AG10803 (cell line): ENCODE results near the gene NAB2.
A peak's percentile ranks its signal among the peaks of the same experiment; 100 is the strongest.
"Not testable (repeated sequence)": the region's sequence is repeated elsewhere in the genome, so short reads cannot be mapped to it uniquely, and the experiment has no call there.

Experiments
- DNase-seq: peaks from one replicate; pipeline ENCODE4 v3.0.0; 2010; ENCODE audit warnings: low read depth
- H3K4me3 ChIP-seq: 2 replicates; pipeline ENCODE4 v1.5.1; 2011; ENCODE audit warnings: mild to moderate bottlenecking, low read length, control low read depth
- TF ChIP-seq, protein P1 (sequence below): conservative IDR thresholded peaks from 2 replicates; pipeline ENCODE4 v1.5.1; 2011; ENCODE audit warnings: mild to moderate bottlenecking, low read length, control low read depth, inconsistent platforms

The NAB2 gene

GRCh38 chr12:57069523-57069922 is 19.4 kb upstream of the NAB2 start:
- no peak overlapping the region for H3K4me3 ChIP-seq
- DNase-seq: peak; percentile 91
- TF ChIP-seq, protein P1, sequence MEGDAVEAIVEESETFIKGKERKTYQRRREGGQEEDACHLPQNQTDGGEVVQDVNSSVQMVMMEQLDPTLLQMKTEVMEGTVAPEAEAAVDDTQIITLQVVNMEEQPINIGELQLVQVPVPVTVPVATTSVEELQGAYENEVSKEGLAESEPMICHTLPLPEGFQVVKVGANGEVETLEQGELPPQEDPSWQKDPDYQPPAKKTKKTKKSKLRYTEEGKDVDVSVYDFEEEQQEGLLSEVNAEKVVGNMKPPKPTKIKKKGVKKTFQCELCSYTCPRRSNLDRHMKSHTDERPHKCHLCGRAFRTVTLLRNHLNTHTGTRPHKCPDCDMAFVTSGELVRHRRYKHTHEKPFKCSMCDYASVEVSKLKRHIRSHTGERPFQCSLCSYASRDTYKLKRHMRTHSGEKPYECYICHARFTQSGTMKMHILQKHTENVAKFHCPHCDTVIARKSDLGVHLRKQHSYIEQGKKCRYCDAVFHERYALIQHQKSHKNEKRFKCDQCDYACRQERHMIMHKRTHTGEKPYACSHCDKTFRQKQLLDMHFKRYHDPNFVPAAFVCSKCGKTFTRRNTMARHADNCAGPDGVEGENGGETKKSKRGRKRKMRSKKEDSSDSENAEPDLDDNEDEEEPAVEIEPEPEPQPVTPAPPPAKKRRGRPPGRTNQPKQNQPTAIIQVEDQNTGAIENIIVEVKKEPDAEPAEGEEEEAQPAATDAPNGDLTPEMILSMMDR: peak; percentile 96

DNA sequence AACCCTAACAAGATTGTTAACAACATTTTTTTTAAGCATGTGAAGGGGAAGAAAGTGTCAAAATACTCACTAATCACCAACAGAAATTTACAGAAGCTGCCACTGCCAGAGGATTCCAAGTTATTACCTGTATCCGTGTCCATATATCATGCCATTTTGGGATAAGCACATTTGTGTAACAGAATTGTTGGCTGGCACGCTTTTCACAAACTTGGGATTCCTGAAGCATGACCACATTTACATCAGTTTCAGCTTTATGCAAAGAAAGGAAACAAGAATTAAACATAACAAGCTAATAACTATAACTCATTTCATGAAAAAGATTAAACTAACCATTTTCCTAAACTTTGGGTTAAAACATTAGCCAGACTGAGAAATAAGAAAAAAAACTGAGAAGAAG is 16.3 kb upstream of the NAB2 start:
- no peak overlapping the region for H3K4me3 ChIP-seq
- DNase-seq: peak; percentile 84
- TF ChIP-seq, protein P1: no peak

- DNase-seq, H3K4me3 ChIP-seq: not testable (repeated sequence)
These were observed 15.1 kb upstream of the NAB2 start for GRCh38 chr12:57073566-57074450.

DNA sequence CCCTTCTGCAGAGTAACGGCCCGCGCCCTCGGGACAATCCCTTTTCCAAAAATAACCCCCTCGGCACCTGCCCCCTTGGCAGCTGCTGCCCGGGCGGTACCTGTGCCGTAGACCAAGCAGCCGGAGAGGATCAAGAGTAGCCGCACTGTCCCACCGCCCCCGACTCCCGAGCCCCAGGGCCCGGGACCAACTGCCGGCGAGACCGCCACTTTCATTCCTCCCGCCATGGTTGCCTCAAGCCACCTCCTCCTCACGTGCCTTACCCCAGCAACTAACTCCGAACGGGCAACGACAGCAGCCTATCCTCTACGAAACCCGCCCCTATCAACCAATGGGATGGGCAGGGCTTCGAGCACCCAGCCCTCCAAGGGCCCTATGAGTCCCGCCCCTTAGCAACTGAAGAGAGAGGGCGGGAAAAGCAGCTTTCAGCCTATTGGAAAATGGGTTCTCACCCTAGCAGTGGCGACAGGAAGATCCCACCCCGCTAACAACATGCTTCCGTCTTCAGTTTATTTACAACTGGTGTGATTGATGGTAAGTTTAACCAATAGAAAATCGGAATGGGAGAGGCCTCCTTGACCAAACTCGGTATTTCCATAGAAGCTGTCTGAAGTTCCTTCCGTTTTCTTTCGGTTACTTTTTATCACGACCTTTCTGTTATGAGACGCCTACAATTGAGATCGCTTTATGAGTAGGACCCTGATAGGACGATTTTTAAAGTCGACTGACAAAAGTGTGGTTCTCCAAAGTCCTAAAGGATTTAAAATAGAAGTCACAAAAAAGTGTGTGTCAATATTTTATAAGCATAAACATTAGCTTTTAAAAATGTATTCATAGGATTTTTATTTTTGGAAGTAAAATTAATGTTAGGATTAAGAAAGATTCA is 10.2 kb upstream of the NAB2 start, which contains the start of gene NEMP1:
NEMP1 (minus strand) TSS at position 273 of the 886 bp plus-strand sequence; CDS start at position 227, 46 bp downstream.
- TF ChIP-seq, protein P1: no peak
- peak within 1 kb of the TSS; percentile 76 for H3K4me3 ChIP-seq
- peak; percentile 100 for DNase-seq

- TF ChIP-seq, protein P1: no peak
- no peak for DNase-seq
- H3K4me3 ChIP-seq: no peak overlapping the region
These were observed 9.1 kb upstream of the NAB2 start for GRCh38 chr12:57079821-57080220.

DNA sequence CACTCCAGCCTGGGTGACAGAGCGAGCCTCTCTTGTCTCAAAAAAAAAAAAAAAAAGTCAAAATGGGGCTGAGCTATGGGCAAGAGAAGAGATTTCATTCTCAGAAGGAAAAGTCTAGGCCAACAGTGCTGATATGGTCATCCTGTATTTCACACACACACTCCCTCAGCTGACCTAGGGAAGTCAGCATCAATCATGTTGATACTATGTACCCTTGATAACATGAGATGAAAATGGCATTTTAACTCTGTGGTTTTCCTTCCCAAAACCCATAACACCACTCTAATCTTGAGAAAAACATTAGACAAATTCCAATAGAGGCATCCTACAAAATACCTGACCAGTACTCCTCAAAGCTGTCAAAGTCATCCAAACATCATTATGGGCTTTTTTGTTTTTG is 8.1 kb upstream of the NAB2 start:
- TF ChIP-seq, protein P1: no peak
- no peak for DNase-seq
- no peak overlapping the region for H3K4me3 ChIP-seq

- peak; percentile 57 for DNase-seq
These were observed 2.9 kb upstream of the NAB2 start for GRCh38 chr12:57085999-57086492.

More at GRCh38 chr12:57085999-57086492, 2.9 kb upstream of the NAB2 start:
- TF ChIP-seq, protein P1: no peak
- peak overlapping the region; percentile 79 for H3K4me3 ChIP-seq
